GM12873 (cell line): ENCODE measurements around the gene SLC17A6.

ENCODE experiments used
- CTCF ChIP-seq: IDR thresholded peaks from 2 replicates; pipeline ENCODE4 v1.5.1; 2012; ENCODE audit warnings: low read depth, mild to moderate bottlenecking, moderate library complexity, low read length, control low read depth; ENCODE audit not compliant: insufficient read depth; ENCODE audit errors: missing control alignments

SLC17A6 gene

GRCh38 chr11:22390283-22390655 is 52.1 kb downstream of the SLC17A6 start:
- no peak for TF ChIP-seq CTCF

- TF ChIP-seq CTCF: no peak
These were observed 54.4 kb downstream of the SLC17A6 start for GRCh38 chr11:22392561-22392960.

- TF ChIP-seq CTCF: no peak
These were observed 67.2 kb downstream of the SLC17A6 start for GRCh38 chr11:22405377-22405776.

- no peak for TF ChIP-seq CTCF
These were observed 69.1 kb downstream of the SLC17A6 start for GRCh38 chr11:22407267-22407666.

- no peak for TF ChIP-seq CTCF
These were observed 69.7 kb downstream of the SLC17A6 start for GRCh38 chr11:22407921-22408320.

- no peak for TF ChIP-seq CTCF
These were observed 77.3 kb downstream of the SLC17A6 start for GRCh38 chr11:22415476-22415875.

- no peak for TF ChIP-seq CTCF
These were observed 78.3 kb downstream of the SLC17A6 start for GRCh38 chr11:22416462-22416861.
